ENCODE data around the gene EPHB6. TPM values are rescaled to one million over a fixed set of nuclear protein-coding genes. Genes with fewer than 3 reads are reported as not detected.

EPHB6 gene
- total RNA-seq, 1 donor from 2014 or later, result 16.7 TPM

- no peak for DNase-seq (ENCODE audit: low spot score)
These were observed 41.3 kb downstream of the EPHB6 start for GRCh38 chr7:142896151-142896550.

DNA sequence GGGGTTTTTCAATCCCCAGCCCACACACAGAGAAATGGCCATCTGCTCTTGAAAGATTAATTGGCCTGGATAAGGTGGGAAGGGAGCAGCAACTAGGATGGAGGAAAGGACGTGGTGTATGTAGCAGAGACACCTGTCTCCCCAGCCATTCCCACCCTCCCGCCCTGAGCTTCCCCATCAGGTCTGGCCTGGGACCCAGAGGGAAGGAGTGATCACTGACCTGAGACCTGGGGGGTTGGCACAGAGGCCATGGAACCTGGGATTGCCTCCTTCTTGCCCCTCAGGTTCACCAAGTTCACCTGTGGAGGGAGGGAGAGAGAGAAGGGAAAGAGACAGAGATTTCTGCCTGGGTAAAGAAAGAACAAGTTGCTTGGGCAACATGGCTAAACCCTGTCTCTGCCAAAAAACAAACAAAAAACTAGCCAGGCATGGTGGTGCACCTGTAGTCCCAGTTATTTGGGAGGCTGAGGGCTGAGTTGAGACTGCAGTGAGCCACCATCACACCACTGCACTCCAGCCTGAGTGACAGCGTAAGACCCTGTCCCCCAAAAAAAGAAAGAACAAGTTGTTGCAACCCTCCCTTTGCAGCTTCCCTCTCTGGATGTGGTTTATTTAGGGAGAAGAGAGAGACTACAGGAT, 42.0 kb downstream of the EPHB6 start:
- no peak for DNase-seq (ENCODE audit: low spot score)

- DNase-seq (ENCODE audit: low spot score), result no peak
These were observed 42.8 kb downstream of the EPHB6 start for GRCh38 chr7:142897691-142898090.

- peak; percentile 69 for DNase-seq (ENCODE audit: low spot score)
These were observed 43.7 kb downstream of the EPHB6 start for GRCh38 chr7:142898377-142899170.

DNA sequence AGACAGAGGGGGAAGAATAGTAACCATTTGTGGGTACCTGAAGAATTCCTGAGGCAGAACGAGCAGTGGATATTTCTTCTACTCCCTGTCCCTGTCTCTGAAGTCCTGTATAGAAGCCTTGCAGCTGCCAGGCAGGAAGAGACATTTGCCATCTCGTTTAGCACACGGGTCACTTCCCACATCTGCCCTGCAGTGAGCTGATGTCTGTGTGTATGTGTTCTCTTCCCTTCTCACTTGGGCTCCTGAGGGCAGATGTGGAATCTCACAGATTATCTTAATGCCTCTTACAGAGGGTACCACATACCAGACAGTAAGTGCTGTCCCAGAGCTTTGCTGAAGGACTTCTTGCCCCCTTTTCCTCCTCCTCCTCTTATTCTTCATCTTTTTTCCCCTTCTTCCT, 44.8 kb downstream of the EPHB6 start:
- DNase-seq (ENCODE audit: low spot score), result no peak

GRCh38 chr7:142901426-142902259, 46.8 kb downstream of the EPHB6 start:
- DNase-seq (ENCODE audit: low spot score), result peak; percentile 29

- DNase-seq (ENCODE audit: low spot score), result no peak
These were observed 49.3 kb downstream of the EPHB6 start for GRCh38 chr7:142904128-142904527.

- DNase-seq (ENCODE audit: low spot score), result no peak
These were observed 50.9 kb downstream of the EPHB6 start for GRCh38 chr7:142905759-142906158.

GRCh38 chr7:142906643-142907042, 51.8 kb downstream of the EPHB6 start:
- DNase-seq (ENCODE audit: low spot score), result no peak

DNA sequence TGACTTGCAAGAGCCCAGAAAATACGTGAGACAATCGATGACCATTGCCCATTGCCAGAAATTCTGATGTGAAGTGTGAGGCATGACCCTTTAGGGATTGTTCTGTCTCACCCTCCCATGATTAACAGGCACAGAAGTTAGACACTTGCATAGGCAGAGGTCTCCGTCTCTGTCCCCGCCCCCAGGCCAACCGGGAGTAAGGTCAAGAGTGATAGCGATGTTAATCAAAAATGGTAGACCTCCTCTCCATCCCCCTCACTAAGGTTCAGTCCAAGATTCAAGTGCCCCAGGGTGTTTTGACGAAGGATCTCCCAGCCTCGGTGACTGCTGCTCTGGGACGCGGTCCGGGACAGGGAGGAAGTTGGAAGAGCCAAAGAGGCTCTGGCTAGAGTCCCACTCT, 53.4 kb downstream of the EPHB6 start:
- DNase-seq (ENCODE audit: low spot score), result no peak

DNA sequence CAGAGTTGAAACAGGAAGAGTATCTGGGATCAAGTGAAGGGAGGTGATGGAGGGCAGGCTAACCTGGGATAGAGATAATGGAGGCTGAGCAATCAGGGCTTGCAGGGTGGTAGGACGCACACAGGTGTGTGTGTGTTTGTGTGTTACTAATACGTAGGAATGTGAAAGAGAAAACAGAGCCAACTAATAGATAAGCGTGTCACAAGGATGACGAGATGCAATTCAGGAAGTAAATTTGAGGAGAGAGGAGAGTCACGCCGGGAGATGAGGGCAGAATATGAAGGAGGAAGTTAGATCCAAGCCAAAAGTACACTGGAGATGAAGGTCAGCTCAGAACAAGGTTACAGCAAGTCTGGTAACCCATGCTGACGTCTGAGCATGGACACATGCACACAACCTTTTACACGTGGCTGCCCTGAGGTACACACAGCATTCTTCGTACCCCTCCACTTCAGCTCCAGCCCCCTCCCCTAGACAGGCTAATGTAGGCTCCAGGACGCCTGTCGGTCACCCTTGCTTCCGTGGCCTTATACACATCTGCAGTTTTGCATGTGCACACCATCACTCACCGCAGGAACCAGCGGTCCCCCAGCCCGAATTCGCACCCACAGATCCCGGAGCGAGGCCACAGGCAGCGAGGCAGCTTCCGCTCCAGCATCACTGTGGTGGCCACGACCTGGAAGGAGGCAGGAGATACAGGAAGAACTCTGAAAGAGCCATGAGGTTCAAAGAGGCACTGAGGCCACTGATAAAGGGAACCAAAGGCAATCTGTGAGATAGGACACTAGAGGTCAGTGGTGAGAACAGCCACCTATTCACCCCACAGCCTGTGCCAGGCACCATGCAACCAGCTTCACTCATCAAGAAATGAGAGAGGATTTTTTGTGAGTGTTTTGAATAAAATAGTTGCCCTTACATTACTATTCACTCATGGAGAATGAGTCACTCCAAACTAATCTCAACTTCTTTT, 54.3 kb downstream of the EPHB6 start:
- peak; percentile 80 for DNase-seq (ENCODE audit: low spot score)

GRCh38 chr7:142910031-142910433, 55.2 kb downstream of the EPHB6 start:
- no peak for DNase-seq (ENCODE audit: low spot score)

DNA sequence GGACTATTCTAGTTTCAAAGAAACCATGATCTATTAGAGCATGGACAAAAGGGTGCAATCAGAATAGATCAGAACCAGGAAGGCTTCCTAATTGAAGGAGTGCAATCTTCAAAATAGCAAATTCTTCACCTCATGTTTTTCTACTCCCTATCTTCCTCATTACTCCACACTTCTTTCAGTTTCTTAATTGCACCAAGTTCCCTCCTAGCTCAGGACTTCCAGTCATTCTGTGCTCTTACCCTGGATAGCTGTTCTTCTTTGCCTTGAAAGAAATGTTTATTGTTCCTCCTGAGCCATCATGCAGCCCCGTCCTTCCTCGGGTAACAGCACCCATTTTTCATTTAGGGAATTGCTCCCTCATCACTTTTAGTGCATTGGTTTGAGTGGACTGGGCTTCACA, 55.6 kb downstream of the EPHB6 start:
- no peak for DNase-seq (ENCODE audit: low spot score)

DNA sequence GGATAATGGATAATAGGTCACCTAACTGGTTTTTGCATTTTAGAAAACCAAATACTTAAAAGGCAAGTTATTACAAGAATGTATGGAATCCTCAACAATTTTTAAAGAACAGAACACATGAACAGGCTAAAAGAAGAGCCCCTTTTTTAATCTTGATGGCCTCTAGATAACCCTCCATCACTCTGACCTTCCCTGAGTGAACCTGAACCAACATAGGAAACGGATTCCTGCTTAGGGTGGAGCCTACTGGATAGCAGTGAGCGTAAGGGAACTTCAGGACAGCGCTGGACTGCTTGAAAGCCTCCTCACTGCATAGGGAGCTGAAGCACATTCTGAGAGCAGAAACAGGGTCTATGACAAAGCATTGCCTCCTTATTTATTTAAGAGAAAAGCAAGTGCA, 58.2 kb downstream of the EPHB6 start:
- DNase-seq (ENCODE audit: low spot score), result no peak

GRCh38 chr7:142913566-142913965, 58.7 kb downstream of the EPHB6 start:
- DNase-seq (ENCODE audit: low spot score), result no peak

GRCh38 chr7:142914121-142914520, 59.2 kb downstream of the EPHB6 start:
- no peak for DNase-seq (ENCODE audit: low spot score)

GRCh38 chr7:142915315-142915714, 60.4 kb downstream of the EPHB6 start:
- DNase-seq (ENCODE audit: low spot score), result no peak

- no peak for DNase-seq (ENCODE audit: low spot score)
These were observed 61.6 kb downstream of the EPHB6 start for GRCh38 chr7:142916508-142916907.

GRCh38 chr7:142917447-142917846, 62.6 kb downstream of the EPHB6 start:
- no peak for DNase-seq (ENCODE audit: low spot score)

GRCh38 chr7:142918901-142919300, 64.0 kb downstream of the EPHB6 start:
- DNase-seq (ENCODE audit: low spot score), result no peak

DNA sequence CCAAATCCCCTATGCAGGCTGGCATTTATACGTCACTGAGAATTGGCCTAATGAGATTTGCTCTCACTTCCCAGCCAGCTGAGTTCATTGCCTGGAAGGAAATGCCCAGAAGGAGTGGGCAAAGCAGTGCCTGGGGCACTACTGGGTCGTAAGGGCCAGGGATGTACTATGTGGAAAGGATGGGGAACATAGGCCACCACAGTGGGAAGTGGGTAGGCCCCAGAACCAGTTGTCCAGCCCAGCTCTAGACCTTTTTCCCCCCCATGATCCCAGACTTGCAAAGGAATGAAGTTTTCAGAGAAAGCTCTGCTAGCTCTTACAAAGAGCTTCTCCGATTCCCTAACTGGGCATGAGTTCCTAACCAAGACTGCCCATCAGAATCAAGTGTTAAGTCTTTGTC, 64.8 kb downstream of the EPHB6 start:
- DNase-seq (ENCODE audit: low spot score), result no peak

All from mucosa of gallbladder (tissue), 1 donor.